IMR-90 (cell line): Measurements from ENCODE around the gene VHLL. TPM values are rescaled to one million over a fixed set of nuclear protein-coding genes. Genes with fewer than 3 reads are reported as not detected.

Experiments
- ATAC-seq: fragments of 200-7000 bp; cut with Tn5 transposase; 2 replicates; pipeline ENCODE4 v1.9.1; 2020; ENCODE audit warnings: low read depth, mild to moderate bottlenecking, moderate library complexity
- BruUV-seq: library from RNA; stranded (reverse); fragments of 400-500 nt; replicated peaks from 2 replicates; lab custom pipeline; 2021; lab: Mats Ljungman, UMichigan
- CTCF ChIA-PET: fragments of 300-600 bp; formaldehyde crosslinking; extraction: SDS; loops from one replicate; lab custom pipeline; 2021; ENCODE audit warnings: antibody characterized with exemption; lab: Yijun Ruan, JAX
- POLR2A ChIA-PET: fragments of 300-600 bp; sonication (Branson Sonifier 250); formaldehyde crosslinking; loops from one replicate; lab custom pipeline; 2022; ENCODE audit warnings: antibody characterized with exemption; ENCODE audit not compliant: unreplicated experiment; lab: Charles Lee
- DNase-seq: peaks from one replicate; pipeline ENCODE4 v3.0.0; 2013
- H2AFZ ChIP-seq: replicated peaks from 2 replicates; pipeline ENCODE3; 2013; ENCODE audit warnings: low read length, mild to moderate bottlenecking; ENCODE audit not compliant: poor library complexity
- H2AK5ac ChIP-seq: 2 replicates; pipeline ENCODE4 v1.6.1; 2013; ENCODE audit warnings: low read depth, low read length, inconsistent platforms
- H2AK9ac ChIP-seq: replicated peaks from 2 replicates; pipeline ENCODE3; 2013; ENCODE audit warnings: mild to moderate bottlenecking, low read depth, low read length, moderate library complexity; ENCODE audit not compliant: poor library complexity
- H2BK120ac ChIP-seq: 2 replicates; pipeline ENCODE4 v1.6.1; 2013; ENCODE audit warnings: low read depth, low read length, inconsistent platforms
- H2BK15ac ChIP-seq: 3 replicates; pipeline ENCODE4 v1.6.1; 2013; ENCODE audit warnings: low read depth, low read length, inconsistent platforms
- H2BK20ac ChIP-seq: 2 replicates; pipeline ENCODE4 v1.6.1; 2013; ENCODE audit warnings: low read depth, mild to moderate bottlenecking, inconsistent platforms, low read length, moderate library complexity
- H2BK5ac ChIP-seq: 2 replicates; pipeline ENCODE4 v1.6.1; 2013; ENCODE audit warnings: mild to moderate bottlenecking, low read depth, low read length, inconsistent platforms; ENCODE audit not compliant: poor library complexity, severe bottlenecking
- H3K14ac ChIP-seq: replicated peaks from 2 replicates; pipeline ENCODE4 v1.6.1; 2013; ENCODE audit warnings: low read depth, low read length, inconsistent platforms
- H3K18ac ChIP-seq: 2 replicates; pipeline ENCODE4 v1.6.1; 2013; ENCODE audit warnings: low read depth, low read length, control low read depth
- H3K23ac ChIP-seq: 2 replicates; pipeline ENCODE4 v1.6.1; 2013; ENCODE audit warnings: low read depth, low read length, inconsistent platforms
- H3K27ac ChIP-seq: 2 replicates; pipeline ENCODE4 v1.5.1; 2013; ENCODE audit warnings: mild to moderate bottlenecking, control low read depth, low read length; ENCODE audit not compliant: insufficient read depth
- H3K27me3 ChIP-seq: 2 replicates; pipeline ENCODE4 v1.6.1; 2013; ENCODE audit warnings: low read length; ENCODE audit not compliant: control insufficient read depth, insufficient read depth
- H3K36me3 ChIP-seq: 2 replicates; pipeline ENCODE4 v1.6.1; 2013; ENCODE audit warnings: low read length, mixed read lengths; ENCODE audit not compliant: control insufficient read depth, insufficient read depth
- H3K4ac ChIP-seq: 2 replicates; pipeline ENCODE4 v1.6.1; 2013; ENCODE audit warnings: low read depth, low read length, inconsistent platforms
- H3K4me1 ChIP-seq: 2 replicates; pipeline ENCODE4 v1.6.1; 2013; ENCODE audit warnings: low read length, mixed read lengths; ENCODE audit not compliant: control insufficient read depth, insufficient read depth
- H3K4me2 ChIP-seq: 2 replicates; pipeline ENCODE4 v1.6.1; 2013; ENCODE audit warnings: low read depth, mild to moderate bottlenecking, control low read depth, low read length, moderate library complexity
- H3K4me3 ChIP-seq: 2 replicates; pipeline ENCODE4 v1.5.1; 2013; ENCODE audit warnings: low read depth, mild to moderate bottlenecking, control low read depth, low read length, moderate library complexity; ENCODE audit not compliant: insufficient read depth
- H3K56ac ChIP-seq: 2 replicates; pipeline ENCODE4 v1.6.1; 2013; ENCODE audit warnings: low read length, inconsistent platforms; ENCODE audit not compliant: insufficient read depth; ENCODE audit errors: extremely low read depth
- H3K79me1 ChIP-seq, 2 experiments: 2 replicates each; pipeline ENCODE4 v1.6.1; 2013; ENCODE audit warnings: low read length in 2 of 2, inconsistent platforms in 1 of 2, low read depth in 1 of 2
- H3K9ac ChIP-seq: 2 replicates; pipeline ENCODE4 v1.6.1; 2013; ENCODE audit warnings: low read depth, low read length, control low read depth
- H3K9me1 ChIP-seq: 2 replicates; pipeline ENCODE4 v1.6.1; 2013; ENCODE audit warnings: low read length, inconsistent platforms; ENCODE audit not compliant: insufficient read depth
- H3K9me3 ChIP-seq: 2 replicates; pipeline ENCODE4 v1.6.1; 2013; ENCODE audit warnings: low read length; ENCODE audit not compliant: control insufficient read depth, insufficient read depth
- H4K20me1 ChIP-seq: 2 replicates; pipeline ENCODE4 v1.6.1; 2013; ENCODE audit warnings: low read length, inconsistent platforms; ENCODE audit not compliant: insufficient read depth
- H4K5ac ChIP-seq: 2 replicates; pipeline ENCODE4 v1.6.1; 2013; ENCODE audit warnings: mild to moderate bottlenecking, low read depth, low read length, control low read depth
- H4K8ac ChIP-seq, 2 experiments: 2 replicates each; pipeline ENCODE4 v1.6.1; 2013; ENCODE audit warnings: low read depth in 2 of 2, low read length in 2 of 2, control low read depth in 1 of 2, inconsistent platforms in 1 of 2
- H4K91ac ChIP-seq: 2 replicates; pipeline ENCODE4 v1.6.1; 2013; ENCODE audit warnings: low read depth, low read length, inconsistent platforms; ENCODE audit not compliant: insufficient read depth
- CEBPB ChIP-seq: IDR thresholded peaks from 2 replicates; pipeline ENCODE4 v1.6.1; 2012; ENCODE audit warnings: low read depth, low read length, improper control_type of control experiment
- FOS ChIP-seq: fragments of 150-350 bp; IDR thresholded peaks from 2 replicates; pipeline ENCODE4 v1.6.1; 2016; ENCODE audit warnings: low read depth, low read length
- MAFK ChIP-seq: IDR thresholded peaks from 2 replicates; pipeline ENCODE4 v1.6.1; 2012; ENCODE audit warnings: low read depth, low read length, improper control_type of control experiment
- WGBS, 2 experiments: methylation state at CpG; one replicate each; pipeline versions ENCODE4 v1.1.5 to v1.1.7; 2013; ENCODE audit warnings: missing lambda C conversion rate in 2 of 2; ENCODE audit not compliant: insufficient read length in 1 of 2; ENCODE audit errors: extremely low coverage in 2 of 2; 5-methylcytosine and 5-hydroxymethylcytosine counted together
- dilution Hi-C: fragments of 300-500 bp; cut with HindIII; formaldehyde crosslinking; loops from one replicate; pipeline ENCODE4 v1.14.3; 2018; ENCODE audit warnings: low sequenced_read_pairs; ENCODE audit not compliant: unreplicated experiment
- in situ Hi-C: fragments of 300-500 bp; cut with MboI; formaldehyde crosslinking; loops from 3 replicates; pipeline ENCODE4 v1.14.3; 2019; ENCODE audit warnings: low sequenced_read_pairs, inconsistent platforms, mixed read lengths
- intact Hi-C: fragments of 100-400 bp; cut with micrococcal nuclease; formaldehyde crosslinking; loops from 2 replicates; pipeline ENCODE4 v1.10.0; 2022
- polyA plus RNA-seq, 3 experiments: library from polyadenylated mRNA; depleted of rRNA; stranded (reverse); fragments of >200 nt; gene quantifications; 2 replicates each; pipeline ENCODE4 v1.2.3, GENCODE V29; 2012; ENCODE audit warnings: low replicate concordance in 1 of 3
- total RNA-seq: library from RNA; depleted of rRNA; stranded (reverse); fragments of >200 nt; gene quantifications from 2 replicates; pipeline ENCODE4 v1.2.3, GENCODE V29; 2012
- TF ChIP-seq, protein P1 (sequence below): fragments of 150-350 bp; IDR thresholded peaks from 2 replicates; pipeline ENCODE4 v1.6.1; 2016; ENCODE audit warnings: low read depth, mild to moderate bottlenecking, low read length, moderate library complexity, borderline replicate concordance
- TF ChIP-seq, protein P2 (sequence below): fragments of 150-350 bp; IDR thresholded peaks from 2 replicates; pipeline ENCODE4 v1.6.1; 2017; ENCODE audit warnings: mild to moderate bottlenecking, antibody characterized with exemption, low read length, low read depth

The VHLL gene
- total and polyA plus RNA-seq, 2 of the 4 experiments (the other 2 are of a cell fraction): not detected

DNA sequence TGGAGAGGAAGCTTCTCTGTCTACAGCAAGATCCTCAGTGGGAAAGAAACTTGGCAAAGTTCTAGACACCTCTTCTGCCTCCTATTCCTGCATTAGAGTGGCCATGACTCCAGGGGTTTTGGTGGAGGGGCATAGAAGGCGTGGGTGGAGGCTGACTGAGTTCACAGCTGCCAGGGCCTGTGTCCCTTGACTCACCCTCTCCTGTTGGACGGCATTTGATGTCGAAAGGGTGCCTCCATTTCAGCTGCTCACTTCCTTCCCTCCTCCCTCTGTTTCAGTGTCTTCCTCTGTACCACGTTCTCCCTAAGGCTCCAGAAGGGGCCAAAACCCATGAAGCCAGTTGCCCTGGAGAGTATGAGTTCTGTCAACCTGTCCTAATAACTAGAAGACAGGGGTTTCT lies 14.3 kb downstream of the VHLL start:
- ATAC-seq (no peak), DNase-seq (no peak)
- Histone ChIP-seq H3K27ac (no peak overlapping the region), H2AK9ac (no peak overlapping the region), H3K14ac (no peak overlapping the region), H3K9ac (no peak overlapping the region), H4K8ac (no peak overlapping the region), H3K23ac (no peak overlapping the region), H4K20me1 (peaks cover 19% of the 10 kb centered on the region), H2BK15ac (no peak overlapping the region), H3K18ac (no peak overlapping the region), H3K79me1 (peaks cover 27 to 48% of the 10 kb centered on the region in 2 experiments; a peak in 3 of 4 replicates), H3K4ac (no peak overlapping the region), H3K9me1 (peaks cover 7% of the 10 kb centered on the region), H2AFZ (no peak overlapping the region), H3K9me3 (no peaks in the 10 kb centered on the region), H2AK5ac (no peak overlapping the region), H3K4me2 (no peak overlapping the region), H2BK5ac (no peak overlapping the region), H3K36me3 (peaks cover 10% of the 10 kb centered on the region; the same call in 1 of the 2 replicates), H4K5ac (no peak overlapping the region), H3K27me3 (no peaks in the 10 kb centered on the region), H3K56ac (no peak overlapping the region), H3K4me3 (no peak overlapping the region), H2BK20ac (no peak overlapping the region), H3K4me1 (peaks cover 9% of the 10 kb centered on the region), H2BK120ac (no peak overlapping the region), H4K91ac (no peak overlapping the region)
- dilution Hi-C loops: no loop called here
- CTCF ChIA-PET: no interaction called here
- WGBS, 2 experiments: 78% methylated on average over 3 of the region's 4 CpGs; no CpG with 5 or more reads in 1 of the 2 experiments
- POLR2A ChIA-PET: no interaction called here
- TF ChIP-seq, protein P1, sequence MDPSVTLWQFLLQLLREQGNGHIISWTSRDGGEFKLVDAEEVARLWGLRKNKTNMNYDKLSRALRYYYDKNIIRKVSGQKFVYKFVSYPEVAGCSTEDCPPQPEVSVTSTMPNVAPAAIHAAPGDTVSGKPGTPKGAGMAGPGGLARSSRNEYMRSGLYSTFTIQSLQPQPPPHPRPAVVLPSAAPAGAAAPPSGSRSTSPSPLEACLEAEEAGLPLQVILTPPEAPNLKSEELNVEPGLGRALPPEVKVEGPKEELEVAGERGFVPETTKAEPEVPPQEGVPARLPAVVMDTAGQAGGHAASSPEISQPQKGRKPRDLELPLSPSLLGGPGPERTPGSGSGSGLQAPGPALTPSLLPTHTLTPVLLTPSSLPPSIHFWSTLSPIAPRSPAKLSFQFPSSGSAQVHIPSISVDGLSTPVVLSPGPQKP: no peak
- peak; percentile 3; the same call in 1 of the 2 replicates for TF ChIP-seq CEBPB
- no peak for TF ChIP-seq MAFK
- TF ChIP-seq FOS: no peak
- TF ChIP-seq, protein P2, sequence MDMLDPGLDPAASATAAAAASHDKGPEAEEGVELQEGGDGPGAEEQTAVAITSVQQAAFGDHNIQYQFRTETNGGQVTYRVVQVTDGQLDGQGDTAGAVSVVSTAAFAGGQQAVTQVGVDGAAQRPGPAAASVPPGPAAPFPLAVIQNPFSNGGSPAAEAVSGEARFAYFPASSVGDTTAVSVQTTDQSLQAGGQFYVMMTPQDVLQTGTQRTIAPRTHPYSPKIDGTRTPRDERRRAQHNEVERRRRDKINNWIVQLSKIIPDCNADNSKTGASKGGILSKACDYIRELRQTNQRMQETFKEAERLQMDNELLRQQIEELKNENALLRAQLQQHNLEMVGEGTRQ: no peak
- BruUV-seq: no TSS peak
- intact Hi-C loops: no loop called here
- in situ Hi-C loops: no loop called here
